Astrocyte of the hippocampus (primary cell): ENCODE data around the gene ZACN.

Experiments
- DNase-seq: peaks from one replicate; pipeline ENCODE4 v3.0.0; 2011; ENCODE audit warnings: low read depth, low spot score

The ZACN gene

GRCh38 chr17:76131692-76132573, 53.0 kb downstream of the ZACN start:
- no peak for DNase-seq
